Right lobe of liver (tissue), 6 donors: ENCODE results near the gene STXBP6. TPM values are rescaled to one million over a fixed set of nuclear protein-coding genes. Genes with fewer than 3 reads are reported as not detected.

ENCODE experiments used
- ATAC-seq, 4 donors: fragments of 200-7000 bp; cut with Tn5 transposase; one replicate each; pipeline ENCODE4 v1.9.1; 2020; ENCODE audit warnings: mild to moderate bottlenecking in 4 of 4, moderate library complexity in 4 of 4
- DNase-seq, 3 donors: peaks; one replicate each; pipeline ENCODE4 v3.0.0-alpha.2; 2020
- H3K27ac ChIP-seq, 3 donors: fragments of 200-600 bp; one replicate each; pipeline ENCODE4 v1.8.0; 2022
- H3K27me3 ChIP-seq, 2 donors: fragments of 200-600 bp; one replicate each; pipeline ENCODE4 v1.8.0; 2022
- H3K36me3 ChIP-seq, 4 donors: fragments of 200-600 bp; sonication (generic) in 1 of 4; one replicate each; pipeline versions ENCODE4 v1.5.1 to v1.8.0; 2017 to 2022; ENCODE audit warnings: control low read depth in 1 of 4
- H3K4me1 ChIP-seq, 4 donors: fragments of 200-600 bp; sonication (generic) in 1 of 4; one replicate each; pipeline versions ENCODE4 v1.5.1 to v1.8.0; 2017 to 2022; ENCODE audit warnings: control low read depth in 1 of 4
- H3K4me3 ChIP-seq, 3 donors: fragments of 200-600 bp; one replicate each; pipeline ENCODE4 v1.8.0; 2022
- H3K9me3 ChIP-seq, 4 donors: fragments of 200-600 bp; sonication (generic) in 1 of 4; one replicate each; pipeline versions ENCODE4 v1.5.1 to v1.8.0; 2017 to 2022; ENCODE audit warnings: control low read depth in 1 of 4
- POLR2A ChIP-seq: fragments of 450-650 bp; IDR thresholded peaks from one replicate; pipeline ENCODE4 v1.6.1; 2017; ENCODE audit warnings: antibody characterized with exemption, mild to moderate bottlenecking
- WGBS: methylation state at CpG from one replicate; pipeline ENCODE4 v1.1.6; 2018; ENCODE audit warnings: low coverage, low lambda C conversion rate; ENCODE audit not compliant: insufficient coverage; ENCODE audit errors: missing lambda C conversion rate; 5-methylcytosine and 5-hydroxymethylcytosine counted together
- intact Hi-C, 2 donors: fragments of 100-400 bp; cut with DNase I; formaldehyde crosslinking; loops; one replicate each; pipeline versions ENCODE4 v1.11.2 to v1.14.1; 2022
- total RNA-seq, 6 experiments: library from RNA; depleted of rRNA in 2 of 6; stranded (reverse); fragments of >200 nt in 2 of 6; fragmentation: NEBNext Ultra II Directional in 3 of 6; extraction: Animal tissue kit (Norgen Biotek cat#: 25700) in 3 of 6; gene quantifications; one replicate each; pipeline versions ENCODE4 v1.1.0 to v1.2.4, GENCODE V29; 2016 to 2023
- TF ChIP-seq, protein P1 (sequence below), 4 donors: fragments of 200-600 bp in 3 of 4; fragments of 450-650 bp in 1 of 4; IDR thresholded peaks; one replicate each; pipeline versions ENCODE4 v1.5.1 to v1.8.0; 2016 to 2022; ENCODE audit warnings: antibody characterized with exemption in 4 of 4, mild to moderate bottlenecking in 2 of 4
- donor health status: DM: no; HTN: yes; CAD: no.
- donor health status: DM: no; HTN: no; CAD: no.
- donor health status: DM: no; HTN: no; CAD: no.
- donor health status: DM: no; HTN: yes; CAD: no.
- donor health status: DM: no; HTN: yes; CAD: no.

The STXBP6 gene
- total RNA-seq, 6 experiments from 2014 or later, result 0.55 to 1.7 (median 1.1) TPM

DNA sequence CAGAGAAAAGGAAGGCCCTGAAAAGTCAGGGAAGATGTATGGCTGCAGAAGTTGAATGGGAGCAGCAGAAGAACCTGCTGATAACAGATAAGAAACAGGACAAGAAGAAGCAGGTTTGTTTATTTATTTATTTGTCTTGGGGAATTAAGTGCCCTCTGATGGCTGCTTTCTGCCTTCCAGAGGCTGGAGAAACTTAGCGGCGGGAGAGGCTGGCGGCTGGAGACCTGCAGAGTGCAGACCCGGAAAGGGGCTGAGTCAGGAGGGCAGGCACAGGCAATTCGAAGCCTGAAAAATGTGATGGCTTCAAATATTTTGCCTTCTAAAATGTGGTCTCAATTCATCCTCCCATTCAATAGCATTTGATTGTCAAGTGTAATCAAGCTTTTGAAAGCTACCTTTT lies 247.7 kb downstream of the STXBP6 start:
- ATAC-seq (no peak), DNase-seq (no peak)
- H3K27me3 ChIP-seq, result no peaks in the 10 kb centered on the region
- H3K36me3 ChIP-seq, result no peaks in the 10 kb centered on the region
- no peak for TF ChIP-seq POLR2A
- TF ChIP-seq, protein P1, sequence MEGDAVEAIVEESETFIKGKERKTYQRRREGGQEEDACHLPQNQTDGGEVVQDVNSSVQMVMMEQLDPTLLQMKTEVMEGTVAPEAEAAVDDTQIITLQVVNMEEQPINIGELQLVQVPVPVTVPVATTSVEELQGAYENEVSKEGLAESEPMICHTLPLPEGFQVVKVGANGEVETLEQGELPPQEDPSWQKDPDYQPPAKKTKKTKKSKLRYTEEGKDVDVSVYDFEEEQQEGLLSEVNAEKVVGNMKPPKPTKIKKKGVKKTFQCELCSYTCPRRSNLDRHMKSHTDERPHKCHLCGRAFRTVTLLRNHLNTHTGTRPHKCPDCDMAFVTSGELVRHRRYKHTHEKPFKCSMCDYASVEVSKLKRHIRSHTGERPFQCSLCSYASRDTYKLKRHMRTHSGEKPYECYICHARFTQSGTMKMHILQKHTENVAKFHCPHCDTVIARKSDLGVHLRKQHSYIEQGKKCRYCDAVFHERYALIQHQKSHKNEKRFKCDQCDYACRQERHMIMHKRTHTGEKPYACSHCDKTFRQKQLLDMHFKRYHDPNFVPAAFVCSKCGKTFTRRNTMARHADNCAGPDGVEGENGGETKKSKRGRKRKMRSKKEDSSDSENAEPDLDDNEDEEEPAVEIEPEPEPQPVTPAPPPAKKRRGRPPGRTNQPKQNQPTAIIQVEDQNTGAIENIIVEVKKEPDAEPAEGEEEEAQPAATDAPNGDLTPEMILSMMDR (IDR thresholded peaks at IDR 0.05), result no peak
- no peaks in the 10 kb centered on the region for H3K9me3 ChIP-seq
- H3K27ac ChIP-seq, result no peak overlapping the region
- WGBS, result 92% methylated on average over 5 of the region's 5 CpGs
- intact Hi-C loops, result loop anchor here (5.0 to 10.0 kb wide), 3 partner anchors 57 to 335 kb away; no protein-coding TSS in a partner anchor
- H3K4me1 ChIP-seq, result peaks cover 0 to 14% (median 0%) of the 10 kb centered on the region in 4 donors
- H3K4me3 ChIP-seq, result no peak overlapping the region

DNA sequence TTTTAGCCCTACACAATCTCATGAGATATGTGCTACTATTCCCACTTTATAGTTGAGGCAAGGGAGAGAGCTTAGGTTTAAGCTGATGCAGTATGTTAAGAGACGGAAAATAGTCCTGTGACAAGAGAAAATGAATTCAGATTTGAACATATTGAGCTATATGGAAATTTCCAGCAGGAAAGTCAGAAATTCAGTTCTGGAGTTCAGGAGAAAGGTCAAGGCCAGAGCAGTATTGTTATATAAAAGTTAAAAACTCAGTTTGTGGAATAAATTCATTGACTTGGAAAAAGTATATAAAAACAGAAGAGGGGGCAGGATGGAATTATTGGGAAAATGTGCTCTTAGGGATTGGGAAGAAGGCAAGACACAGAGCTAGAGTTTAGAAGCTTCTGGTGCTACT lies 248.9 kb downstream of the STXBP6 start:
- Histone ChIP-seq H3K27me3 (no peaks in the 10 kb centered on the region), H3K4me3 (no peak overlapping the region), H3K36me3 (no peaks in the 10 kb centered on the region), H3K9me3 (no peaks in the 10 kb centered on the region), H3K27ac (no peak overlapping the region), H3K4me1 (peaks cover 0 to 2% (median 0%) of the 10 kb centered on the region in 4 donors)
- ATAC-seq (no peak), DNase-seq (no peak)
- intact Hi-C loops, result loop anchor here (5.0 to 10.0 kb wide), 3 partner anchors 56 to 336 kb away; no protein-coding TSS in a partner anchor
- 70% methylated on average over 1 of the region's 1 CpG for WGBS
- TF ChIP-seq POLR2A, result no peak
- TF ChIP-seq, protein P1 (IDR thresholded peaks at IDR 0.05), result no peak

DNA sequence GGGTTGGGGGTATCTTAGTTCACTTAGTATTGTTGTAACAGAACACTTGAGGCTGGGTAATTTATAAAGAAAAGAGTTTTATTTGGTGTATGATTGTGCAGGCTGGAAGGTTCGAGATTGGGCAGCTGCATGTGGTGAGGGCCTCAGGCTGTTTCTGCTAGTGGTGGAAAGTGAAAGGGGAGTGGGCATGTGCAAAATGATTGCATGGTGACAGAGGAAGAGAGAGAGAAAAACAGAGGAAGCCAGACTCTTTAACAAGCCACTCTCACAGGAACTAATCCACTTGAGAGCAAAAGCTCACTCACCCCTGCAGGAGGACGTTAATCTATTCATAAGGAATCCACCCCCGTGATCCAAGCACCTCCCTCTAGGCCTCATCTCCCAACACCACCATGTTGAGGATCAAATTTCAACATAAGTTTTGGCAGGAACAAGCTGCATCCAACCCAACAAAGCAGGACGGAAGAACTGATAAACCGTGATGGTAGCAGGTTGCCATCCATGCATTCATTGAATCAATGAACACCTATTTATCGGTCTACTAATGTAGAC lies 251.0 kb downstream of the STXBP6 start:
- 65% methylated on average over 6 of the region's 6 CpGs for WGBS

DNA sequence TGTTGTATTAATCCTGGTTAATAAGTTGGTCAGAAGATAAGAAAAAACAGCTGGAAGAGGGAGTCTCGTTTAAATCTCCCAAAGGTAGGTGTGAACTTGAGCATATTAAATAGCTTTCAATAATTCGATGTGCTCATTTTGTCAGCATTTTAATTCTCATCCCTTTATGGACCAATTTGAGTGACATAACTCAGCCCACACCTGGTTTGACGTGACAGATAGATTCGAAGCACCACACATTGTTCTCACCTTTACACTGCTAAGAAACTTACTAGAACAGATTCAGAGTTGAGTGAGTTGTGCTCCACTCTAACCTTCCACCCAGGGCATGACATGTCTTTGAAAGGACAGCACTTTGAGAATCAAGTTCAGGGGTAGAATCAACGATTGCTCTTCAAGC lies 254.5 kb downstream of the STXBP6 start:
- no peaks in the 10 kb centered on the region for H3K4me1 ChIP-seq
- 69% methylated on average over 5 of the region's 5 CpGs for WGBS
- DNase-seq (no peak), ATAC-seq (no peak)
- TF ChIP-seq POLR2A, result no peak
- TF ChIP-seq, protein P1 (IDR thresholded peaks at IDR 0.05), result no peak
- H3K4me3 ChIP-seq, result no peak overlapping the region
- no peak overlapping the region for H3K27ac ChIP-seq
- no peaks in the 10 kb centered on the region for H3K36me3 ChIP-seq
- intact Hi-C loops, result no loop called here
- no peaks in the 10 kb centered on the region for H3K27me3 ChIP-seq
- H3K9me3 ChIP-seq, result no peaks in the 10 kb centered on the region

More for the DNA sequence above, 251.0 kb downstream of the STXBP6 start:
- TF ChIP-seq, protein P1 (IDR thresholded peaks at IDR 0.05), result no peak
- TF ChIP-seq POLR2A, result no peak
- Histone ChIP-seq H3K4me3 (no peak overlapping the region), H3K27me3 (no peaks in the 10 kb centered on the region), H3K27ac (no peak overlapping the region), H3K9me3 (no peaks in the 10 kb centered on the region), H3K36me3 (no peaks in the 10 kb centered on the region), H3K4me1 (no peaks in the 10 kb centered on the region)
- no peak for ATAC-seq
- intact Hi-C loops, result no loop called here
- DNase-seq, result no peak
